Chondrocyte (in vitro differentiated cells): Measurements from ENCODE around the gene ANTXR1. TPM values are rescaled to one million over a fixed set of nuclear protein-coding genes. Genes with fewer than 3 reads are reported as not detected.
A peak's percentile ranks its signal among the peaks of the same experiment; 100 is the strongest.

Experiments used
- DNase-seq: peaks from one replicate; pipeline ENCODE4 v3.0.0; 2021; ENCODE audit warnings: mixed read lengths, low spot score
- H3K27ac Mint-ChIP-seq: one replicate; pipeline ENCODE4 v1.8.0; 2021; ENCODE audit warnings: mild to moderate bottlenecking, moderate library complexity, mixed read lengths; ENCODE audit not compliant: unreplicated experiment
- H3K27me3 Mint-ChIP-seq: 2 replicates; pipeline ENCODE4 v1.8.0; 2021; ENCODE audit warnings: low read depth, mixed read lengths
- H3K36me3 Mint-ChIP-seq: 2 replicates; pipeline ENCODE4 v1.8.0; 2021; ENCODE audit warnings: low read depth, mixed read lengths
- H3K4me1 Mint-ChIP-seq: 2 replicates; pipeline ENCODE4 v1.8.0; 2021; ENCODE audit warnings: low read depth, mild to moderate bottlenecking, mixed read lengths
- H3K4me3 Mint-ChIP-seq: one replicate; pipeline ENCODE4 v1.8.0; 2021; ENCODE audit warnings: mild to moderate bottlenecking, moderate library complexity, mixed read lengths; ENCODE audit not compliant: unreplicated experiment
- H3K9me3 Mint-ChIP-seq: 2 replicates; pipeline ENCODE4 v1.8.0; 2021; ENCODE audit warnings: low read depth, mixed read lengths
- long read RNA-seq: library from polyadenylated mRNA; stranded (forward); transcript quantifications from one replicate; pipeline ENCODE4 v2.0.0, GENCODE V29; 2021
- total RNA-seq: library from RNA; stranded (reverse); gene quantifications from 3 replicates; pipeline ENCODE4 v1.2.1, GENCODE V29; 2021
- TF ChIP-seq, protein P1 (sequence below): fragments of 200-600 bp; sonication (generic); IDR thresholded peaks from 2 replicates; pipeline ENCODE4 v1.5.0; 2021; ENCODE audit warnings: antibody characterized with exemption, mild to moderate bottlenecking, moderate library complexity

The ANTXR1 gene
- 207 to 351 TPM (median 347 TPM) in 3 replicates for total RNA-seq
- long read RNA-seq, full-length matches to known transcripts, result 90 of 165 reads
- long read RNA-seq, partial matches to known transcripts, result 36 of 165 reads
- long read RNA-seq, other reads (novel, unspliced or antisense), result 39 of 165 reads

- DNase-seq, result peak; percentile 73
- H3K4me1 Mint-ChIP-seq, result peaks cover 58% of the 10 kb centered on the region
- H3K27ac Mint-ChIP-seq, result peak within 1 kb of the TSS; percentile 93
- H3K9me3 Mint-ChIP-seq, result peaks cover 3% of the 10 kb centered on the region
- H3K36me3 Mint-ChIP-seq, result peaks cover 2% of the 10 kb centered on the region
- H3K27me3 Mint-ChIP-seq, result no peaks in the 10 kb centered on the region
- TF ChIP-seq, protein P1, sequence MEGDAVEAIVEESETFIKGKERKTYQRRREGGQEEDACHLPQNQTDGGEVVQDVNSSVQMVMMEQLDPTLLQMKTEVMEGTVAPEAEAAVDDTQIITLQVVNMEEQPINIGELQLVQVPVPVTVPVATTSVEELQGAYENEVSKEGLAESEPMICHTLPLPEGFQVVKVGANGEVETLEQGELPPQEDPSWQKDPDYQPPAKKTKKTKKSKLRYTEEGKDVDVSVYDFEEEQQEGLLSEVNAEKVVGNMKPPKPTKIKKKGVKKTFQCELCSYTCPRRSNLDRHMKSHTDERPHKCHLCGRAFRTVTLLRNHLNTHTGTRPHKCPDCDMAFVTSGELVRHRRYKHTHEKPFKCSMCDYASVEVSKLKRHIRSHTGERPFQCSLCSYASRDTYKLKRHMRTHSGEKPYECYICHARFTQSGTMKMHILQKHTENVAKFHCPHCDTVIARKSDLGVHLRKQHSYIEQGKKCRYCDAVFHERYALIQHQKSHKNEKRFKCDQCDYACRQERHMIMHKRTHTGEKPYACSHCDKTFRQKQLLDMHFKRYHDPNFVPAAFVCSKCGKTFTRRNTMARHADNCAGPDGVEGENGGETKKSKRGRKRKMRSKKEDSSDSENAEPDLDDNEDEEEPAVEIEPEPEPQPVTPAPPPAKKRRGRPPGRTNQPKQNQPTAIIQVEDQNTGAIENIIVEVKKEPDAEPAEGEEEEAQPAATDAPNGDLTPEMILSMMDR, result peak; percentile 20
- H3K4me3 Mint-ChIP-seq, result peak within 1 kb of the TSS; percentile 94
These were observed at the start of gene ANTXR1 for GRCh38 chr2:69013142-69013839. Gene ANTXR1, plus strand, starts transcription at chr2:69013179. Its CDS starts 321 bp downstream, at chr2:69013500.

DNA sequence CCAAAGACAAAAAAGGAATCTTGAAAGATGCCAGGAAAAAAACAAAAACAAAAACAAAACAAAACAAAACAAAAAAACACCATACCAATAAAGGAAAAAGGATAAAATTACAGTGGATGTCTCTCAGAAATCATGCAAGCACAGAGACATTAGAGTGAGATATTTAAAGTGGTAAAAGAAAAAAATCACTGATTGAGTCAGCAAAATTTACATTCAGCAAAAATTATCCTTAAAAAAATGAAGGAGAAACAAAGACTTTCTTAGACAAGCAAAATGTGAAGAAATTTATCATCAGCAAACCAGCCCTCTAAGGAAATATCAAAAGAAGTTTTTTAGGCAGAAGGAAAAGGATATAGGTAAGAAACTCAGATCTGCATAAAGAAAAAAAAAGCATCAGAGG, 48.7 kb upstream of the ANTXR1 start:
- no peak overlapping the region for H3K4me3 Mint-ChIP-seq
- H3K4me1 Mint-ChIP-seq, result peaks cover 24% of the 10 kb centered on the region
- H3K36me3 Mint-ChIP-seq, result no peaks in the 10 kb centered on the region
- H3K27me3 Mint-ChIP-seq, result no peaks in the 10 kb centered on the region
- DNase-seq, result no peak
- H3K9me3 Mint-ChIP-seq, result peaks cover 4% of the 10 kb centered on the region
- TF ChIP-seq, protein P1, result no peak
- H3K27ac Mint-ChIP-seq, result no peak overlapping the region

GRCh38 chr2:68968221-68968620, 44.8 kb upstream of the ANTXR1 start:
- Mint-ChIP-seq H3K4me3 (no peak overlapping the region), H3K4me1 (peaks cover 63% of the 10 kb centered on the region), H3K36me3 (no peaks in the 10 kb centered on the region), H3K27ac (no peak overlapping the region), H3K9me3 (peaks cover 4% of the 10 kb centered on the region), H3K27me3 (no peaks in the 10 kb centered on the region)
- TF ChIP-seq, protein P1, result no peak
- DNase-seq, result no peak

GRCh38 chr2:68969736-68970490, 43.1 kb upstream of the ANTXR1 start:
- H3K27ac Mint-ChIP-seq, result peak overlapping the region; percentile 97
- no peaks in the 10 kb centered on the region for H3K27me3 Mint-ChIP-seq
- no peaks in the 10 kb centered on the region for H3K9me3 Mint-ChIP-seq
- H3K36me3 Mint-ChIP-seq, result no peaks in the 10 kb centered on the region
- no peak for DNase-seq
- TF ChIP-seq, protein P1, result no peak
- no peak overlapping the region for H3K4me3 Mint-ChIP-seq
- H3K4me1 Mint-ChIP-seq, result peaks cover 72% of the 10 kb centered on the region

DNA sequence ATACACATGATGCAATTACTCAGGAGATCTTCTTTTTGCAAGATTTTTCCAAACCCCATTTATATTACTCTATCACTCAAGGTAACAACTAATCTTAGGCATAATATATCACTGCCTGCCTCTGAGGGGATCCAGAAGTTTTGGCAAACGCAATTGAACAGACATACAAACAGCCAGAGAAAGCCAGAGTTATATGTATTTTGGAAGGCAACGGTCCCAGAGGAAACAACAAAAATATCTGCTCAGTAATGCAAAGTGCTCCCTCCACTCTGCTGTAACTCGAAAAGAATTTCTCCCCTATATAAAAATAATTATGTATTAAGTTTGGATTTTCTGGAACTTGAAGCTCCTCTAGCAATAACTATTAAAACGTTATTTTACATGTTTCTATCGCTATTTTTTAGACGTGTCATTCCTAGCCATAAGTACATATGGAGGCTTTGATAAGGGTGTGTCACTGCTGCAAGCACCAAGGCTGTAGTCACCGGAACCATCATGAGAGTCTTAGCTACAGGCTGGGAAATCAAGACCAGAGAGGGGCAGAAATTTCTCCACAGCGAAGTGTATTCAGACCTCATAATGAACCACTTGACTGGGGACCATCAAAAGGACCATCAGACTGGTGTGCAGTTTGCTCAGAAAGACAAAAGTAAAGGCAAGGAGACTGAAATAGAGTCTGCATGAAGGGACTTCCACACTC, 42.3 kb upstream of the ANTXR1 start:
- Mint-ChIP-seq H3K36me3 (no peaks in the 10 kb centered on the region), H3K27me3 (no peaks in the 10 kb centered on the region), H3K9me3 (no peaks in the 10 kb centered on the region), H3K27ac (peak overlapping the region; percentile 97), H3K4me1 (peaks cover 80% of the 10 kb centered on the region), H3K4me3 (no peak overlapping the region)
- TF ChIP-seq, protein P1, result no peak
- DNase-seq, result no peak
